Thyroid gland (tissue), 4 donors: ENCODE measurements around the gene ZNF784. TPM values are rescaled to one million over a fixed set of nuclear protein-coding genes. Genes with fewer than 3 reads are reported as not detected.

Source experiments
- DNase-seq, 2 donors: peaks; one replicate each; pipeline ENCODE4 v3.0.0-alpha.2; 2019
- H3K27ac ChIP-seq, 3 donors: fragments of 200-600 bp; sonication (generic); 1 replicate in 2 of 3; 2 replicates in 1 of 3; pipeline ENCODE4 v1.5.1; 2016 to 2019; ENCODE audit warnings: mild to moderate bottlenecking in 1 of 3, moderate library complexity in 1 of 3
- H3K27me3 ChIP-seq: fragments of 200-600 bp; sonication (generic); one replicate; pipeline ENCODE4 v1.5.1; 2019
- H3K36me3 ChIP-seq, 2 donors: fragments of 200-600 bp; sonication (generic); one replicate each; pipeline ENCODE4 v1.5.1; 2016 to 2019
- H3K4me1 ChIP-seq, 2 donors: fragments of 200-600 bp; sonication (generic); one replicate each; pipeline ENCODE4 v1.5.1; 2017 to 2019
- H3K4me3 ChIP-seq, 3 donors: fragments of 200-600 bp; sonication (generic); replicated peaks in 1 of 3; 1 replicate in 2 of 3; 2 replicates in 1 of 3; pipeline ENCODE4 v1.5.1; 2016; ENCODE audit warnings: mild to moderate bottlenecking in 1 of 3
- H3K9me3 ChIP-seq: fragments of 200-600 bp; sonication (generic); one replicate; pipeline ENCODE4 v1.5.1; 2017
- CTCF ChIP-seq, 6 experiments: fragments of 200-600 bp in 3 of 6; fragments of 450-650 bp in 3 of 6; sonication (generic) in 3 of 6; IDR thresholded peaks; one replicate each; pipeline ENCODE4 v1.5.1; 2016 to 2019; ENCODE audit warnings: antibody characterized with exemption in 6 of 6, mild to moderate bottlenecking in 2 of 6, inconsistent platforms in 1 of 6, moderate library complexity in 1 of 6
- POLR2A ChIP-seq, 2 donors: fragments of 450-650 bp; IDR thresholded peaks; one replicate each; pipeline ENCODE4 v1.6.1; 2017; ENCODE audit warnings: antibody characterized with exemption in 2 of 2, mild to moderate bottlenecking in 2 of 2, moderate library complexity in 1 of 2
- WGBS, 2 donors: methylation state at CpG; one replicate each; pipeline ENCODE4 v1.1.5; 2017; 5-methylcytosine and 5-hydroxymethylcytosine counted together
- intact Hi-C: fragments of 100-400 bp; cut with DNase I; formaldehyde crosslinking; loops from one replicate; pipeline ENCODE4 v1.15.1; 2023
- total RNA-seq, 4 donors: library from RNA; depleted of rRNA; stranded (reverse); fragments of >200 nt; gene quantifications; one replicate each; pipeline ENCODE4 v1.2.3, GENCODE V29; 2016

Gene ZNF784
- total RNA-seq, 4 donors from 2014 or later: 5.1 to 10.0 (median 8.7) TPM

DNA sequence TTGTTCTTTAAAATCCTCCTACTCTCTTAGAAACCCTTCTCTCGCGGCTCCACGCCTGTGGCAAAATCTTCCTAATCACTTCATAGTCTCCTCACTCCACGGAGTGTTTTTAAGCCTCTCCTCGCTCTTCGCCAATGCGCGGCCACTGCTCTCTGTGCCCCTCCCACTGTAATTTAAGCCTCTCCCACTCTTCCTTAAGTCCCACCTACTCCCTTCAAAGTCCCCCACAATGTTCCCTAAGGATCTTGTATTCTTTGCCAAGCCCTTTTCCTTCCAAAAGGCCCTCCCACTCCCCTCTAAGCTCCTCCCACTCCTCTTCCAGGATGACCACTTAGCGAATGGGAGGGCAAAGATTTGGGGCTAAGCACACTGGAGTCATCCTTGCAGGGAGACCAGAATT is 26.3 kb downstream of the ZNF784 start:
- Histone ChIP-seq H3K9me3 (no peaks in the 10 kb centered on the region), H3K36me3 (peaks cover 11 to 13% of the 10 kb centered on the region in 2 donors), H3K4me1 (peaks cover 6 to 8% of the 10 kb centered on the region in 2 donors), H3K4me3 (no peak overlapping the region), H3K27me3 (no peaks in the 10 kb centered on the region), H3K27ac (no peak overlapping the region)
- TF ChIP-seq CTCF (IDR thresholded peaks at IDR 0.05) (no peak), POLR2A (IDR thresholded peaks at IDR 0.05) (no peak)
- intact Hi-C loops: no loop called here
- 81% methylated on average over 9 of the region's 9 CpGs for WGBS, 2 donors
- no peak for DNase-seq

- TF ChIP-seq CTCF (IDR thresholded peaks at IDR 0.05) (no peak), POLR2A (IDR thresholded peaks at IDR 0.05) (no peak)
- H3K36me3 ChIP-seq: peaks cover 11 to 16% of the 10 kb centered on the region in 2 donors
- H3K27me3 ChIP-seq: no peaks in the 10 kb centered on the region
- H3K9me3 ChIP-seq: no peaks in the 10 kb centered on the region
- no peak overlapping the region for H3K27ac ChIP-seq
- H3K4me3 ChIP-seq: no peak overlapping the region
- H3K4me1 ChIP-seq: peaks cover 6 to 8% of the 10 kb centered on the region in 2 donors
- no peak for DNase-seq
- intact Hi-C loops: no loop called here
- WGBS, 2 donors: 98% methylated on average over 26 to 30 of the region's 30 CpGs
These were observed 26.9 kb downstream of the ZNF784 start for GRCh38 chr19:55597501-55597921.

DNA sequence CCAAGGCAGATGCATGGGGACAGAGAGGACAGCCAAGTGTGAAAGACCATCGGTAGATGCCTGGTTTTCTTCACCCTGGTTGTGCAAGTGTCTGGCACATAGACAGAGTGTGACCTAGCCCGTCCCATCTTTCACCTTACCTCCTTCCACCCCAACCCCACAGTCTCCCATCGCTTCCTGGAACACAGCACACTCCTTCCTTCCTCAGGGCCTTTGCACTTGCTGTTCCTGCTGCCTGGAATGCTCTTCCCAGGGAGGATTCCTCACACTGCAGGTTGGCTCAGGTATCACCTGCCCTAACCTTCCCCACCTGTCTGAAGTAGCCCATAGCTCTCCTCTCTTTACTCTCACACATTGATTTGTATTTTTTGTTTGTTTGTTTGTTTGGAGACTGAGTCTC is 28.1 kb downstream of the ZNF784 start:
- peaks cover 6 to 7% of the 10 kb centered on the region in 2 donors for H3K4me1 ChIP-seq
- intact Hi-C loops: no loop called here
- H3K4me3 ChIP-seq: no peak overlapping the region
- DNase-seq: no peak
- H3K36me3 ChIP-seq: peaks cover 11 to 19% of the 10 kb centered on the region in 2 donors
- 94 to 97% methylated on average over 3 of the region's 3 CpGs for WGBS, 2 donors
- H3K27ac ChIP-seq: no peak overlapping the region
- no peak for TF ChIP-seq CTCF (IDR thresholded peaks at IDR 0.05)
- TF ChIP-seq POLR2A (IDR thresholded peaks at IDR 0.05): no peak
- H3K9me3 ChIP-seq: no peaks in the 10 kb centered on the region
- H3K27me3 ChIP-seq: no peaks in the 10 kb centered on the region

DNA sequence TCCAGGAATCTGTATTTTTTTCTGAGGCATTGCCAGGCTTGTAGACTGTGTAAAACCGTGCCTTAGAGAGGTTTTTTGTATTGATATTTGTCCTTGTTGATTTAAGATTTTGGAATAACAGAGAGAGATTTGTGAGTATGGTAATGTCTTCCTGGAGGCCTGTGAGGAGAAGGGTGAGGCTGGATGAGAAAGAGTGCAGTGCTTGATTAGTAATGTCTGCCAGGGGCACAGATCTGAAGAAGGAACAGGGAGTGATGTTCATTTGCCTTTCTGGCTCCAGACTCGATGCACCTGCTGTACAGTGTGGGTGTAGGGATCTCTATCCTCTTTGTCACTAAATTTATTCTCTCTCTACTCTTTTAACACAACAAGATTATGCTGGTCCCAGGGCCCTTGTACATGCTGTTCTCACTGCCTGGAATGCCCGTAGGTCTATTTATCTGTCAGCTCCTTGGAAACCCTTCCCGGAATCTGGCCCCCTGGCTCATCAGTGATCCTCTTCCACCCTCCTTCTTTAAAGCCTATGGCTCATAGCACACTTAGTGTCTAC is 29.3 kb downstream of the ZNF784 start:
- intact Hi-C loops: no loop called here
- H3K36me3 ChIP-seq: peaks cover 11 to 19% of the 10 kb centered on the region in 2 donors
- H3K27ac ChIP-seq: no peak overlapping the region
- TF ChIP-seq CTCF (IDR thresholded peaks at IDR 0.05): no peak
- no peak for TF ChIP-seq POLR2A (IDR thresholded peaks at IDR 0.05)
- no peaks in the 10 kb centered on the region for H3K4me1 ChIP-seq
- WGBS, 2 donors: 92 to 98% methylated on average over 4 of the region's 4 CpGs
- no peaks in the 10 kb centered on the region for H3K27me3 ChIP-seq
- H3K9me3 ChIP-seq: no peaks in the 10 kb centered on the region
- DNase-seq: no peak
- H3K4me3 ChIP-seq: no peak overlapping the region

- Histone ChIP-seq H3K4me1 (no peaks in the 10 kb centered on the region), H3K27ac (no peak overlapping the region), H3K36me3 (peaks cover 11 to 19% of the 10 kb centered on the region in 2 donors), H3K9me3 (no peaks in the 10 kb centered on the region), H3K27me3 (no peaks in the 10 kb centered on the region), H3K4me3 (no peak overlapping the region)
- WGBS, 2 donors: 91 to 95% methylated on average over 8 to 13 of the region's 68 CpGs
- TF ChIP-seq CTCF (IDR thresholded peaks at IDR 0.05): no peak
- TF ChIP-seq POLR2A (IDR thresholded peaks at IDR 0.05): no peak
- intact Hi-C loops: no loop called here
- DNase-seq: no peak
These were observed 31.1 kb downstream of the ZNF784 start for GRCh38 chr19:55593096-55593772.
